Fibroblast of skin of right quadriceps (primary cell): ENCODE measurements around the gene TACC3.
"Not testable (repeated sequence)": the region's sequence is repeated elsewhere in the genome, so short reads cannot be mapped to it uniquely, and the experiment has no call there.

Experiments used
- DNase-seq: peaks from one replicate; pipeline ENCODE4 v3.0.0-alpha.2; 2013

TACC3 gene

DNA sequence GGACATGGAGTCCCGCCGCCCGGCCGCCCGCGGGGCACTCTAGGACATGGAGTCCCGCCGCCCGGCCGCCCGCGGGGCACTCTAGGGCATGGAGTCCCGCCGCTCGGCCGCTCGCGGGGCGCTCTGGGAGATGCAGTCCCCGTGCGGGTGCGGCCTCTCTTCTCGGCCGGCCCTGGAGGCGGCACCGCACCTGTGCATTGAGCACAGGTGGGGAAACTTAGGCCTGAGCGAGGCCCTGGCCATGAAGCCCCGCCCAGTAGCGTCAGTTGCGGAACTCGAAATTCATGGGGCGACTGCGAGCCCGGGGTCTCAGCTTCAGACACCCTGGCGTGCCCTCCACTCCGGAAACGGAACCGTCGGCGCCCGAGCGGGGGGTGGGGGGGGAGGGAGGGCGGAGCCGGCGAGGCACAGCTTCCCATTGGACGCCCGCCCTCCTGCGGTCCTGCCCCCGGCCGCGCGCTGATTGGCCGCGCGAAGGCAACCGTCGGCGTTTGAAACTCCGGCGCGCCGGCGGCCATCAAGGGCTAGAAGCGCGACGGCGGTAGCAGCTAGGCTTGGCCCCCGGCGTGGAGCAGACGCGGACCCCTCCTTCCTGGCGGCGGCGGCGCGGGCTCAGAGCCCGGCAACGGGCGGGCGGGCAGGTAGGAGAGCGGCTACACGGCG, at the start of gene TACC3, which contains the start of gene TMEM129:
TACC3 (plus strand) TSS at position 519 of the 663 bp plus-strand sequence. CDS start 1,901 bp downstream, outside the sequence.
TMEM129 (minus strand) TSS at position 321 of the 663 bp plus-strand sequence. CDS start 486 bp downstream, outside the sequence.
- peak; percentile 91 for DNase-seq

GRCh38 chr4:1673671-1674070, 47.6 kb upstream of the TACC3 start:
- no peak for DNase-seq

- DNase-seq = no peak
Measured at GRCh38 chr4:1674682-1675081, 46.6 kb upstream of the TACC3 start.

GRCh38 chr4:1675136-1675801, 46.1 kb upstream of the TACC3 start:
- DNase-seq = no peak

DNA sequence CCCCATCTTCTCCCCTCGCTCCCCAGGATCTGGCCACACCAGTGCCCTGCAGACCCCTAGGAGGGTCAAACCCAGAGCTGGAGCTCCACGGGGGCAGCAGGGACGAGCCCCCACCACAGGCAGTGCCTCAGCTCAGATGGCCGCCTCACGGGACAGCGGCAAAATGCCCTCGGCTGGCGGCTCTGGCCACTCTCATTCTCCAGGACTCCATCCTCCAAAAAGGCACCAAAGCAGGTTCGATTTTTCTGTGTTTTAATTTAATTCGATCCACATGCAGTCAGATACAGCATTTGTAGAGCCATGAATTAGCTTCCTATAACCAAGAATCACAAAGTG, 45.6 kb upstream of the TACC3 start:
- no peak for DNase-seq

DNA sequence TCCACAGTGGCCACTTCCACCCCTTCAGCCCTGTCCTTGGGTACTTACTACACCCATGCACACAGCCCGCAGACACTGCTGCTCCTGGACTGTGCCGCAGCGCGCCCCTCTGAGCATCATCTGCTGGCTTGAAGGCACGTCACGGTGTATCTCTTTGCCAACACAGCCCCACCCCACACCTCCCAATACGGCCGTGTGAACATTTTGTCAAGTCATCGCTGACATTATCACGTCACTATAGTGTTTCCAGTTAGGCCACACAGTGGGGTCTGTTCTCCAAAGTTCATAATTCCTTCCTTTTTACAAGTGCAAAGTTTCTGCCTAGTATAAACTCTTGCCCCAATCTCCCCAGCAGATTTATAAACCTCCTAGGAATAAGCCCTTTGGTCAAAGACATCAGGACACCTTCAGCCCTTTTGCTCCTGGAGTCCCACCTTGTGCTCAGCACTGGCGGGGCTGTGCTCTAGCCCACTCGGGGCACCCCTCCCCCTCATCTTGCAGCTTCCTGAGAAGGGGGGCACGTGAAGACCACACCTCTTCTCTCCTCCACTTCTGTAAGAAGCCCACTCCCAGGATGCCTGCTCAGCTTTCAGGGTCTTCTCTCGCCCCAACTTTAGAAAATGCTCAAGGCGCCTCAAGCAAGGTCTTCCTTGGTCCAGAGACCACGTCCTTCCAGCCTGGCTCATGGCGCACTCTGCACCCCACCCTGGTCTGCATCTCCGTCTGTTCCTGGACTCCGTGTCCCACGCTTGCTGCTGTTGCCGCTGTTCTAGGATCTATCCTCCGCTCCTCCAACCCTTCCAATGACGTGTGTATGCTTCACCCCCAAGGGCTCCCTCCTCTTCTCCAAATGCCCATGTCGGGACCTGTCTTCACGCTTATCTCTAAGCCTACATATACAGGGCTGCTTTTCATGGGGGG, 44.5 kb upstream of the TACC3 start:
- no peak for DNase-seq

GRCh38 chr4:1678244-1678643, 43.1 kb upstream of the TACC3 start:
- no peak for DNase-seq

DNA sequence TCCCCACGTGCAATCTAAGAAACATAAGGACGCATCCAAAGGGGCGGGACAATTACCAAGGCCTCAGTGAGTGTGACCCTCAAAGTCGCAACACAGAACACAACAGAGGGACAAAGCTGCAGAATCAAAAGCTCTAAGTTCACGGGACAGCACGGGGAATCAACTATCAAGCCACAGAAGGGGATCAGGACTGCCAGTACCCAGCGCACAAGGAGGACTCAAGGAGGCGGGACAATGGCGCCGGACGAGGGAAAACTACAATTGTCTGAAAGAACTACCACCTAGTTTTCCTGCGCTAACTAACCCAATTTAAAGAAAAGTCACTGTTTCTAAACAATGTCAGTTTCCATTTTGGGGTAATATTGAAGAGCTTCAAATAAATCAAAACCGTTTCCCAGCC, 38.5 kb upstream of the TACC3 start:
- DNase-seq = no peak

GRCh38 chr4:1683261-1683735, 38.0 kb upstream of the TACC3 start:
- peak; percentile 85 for DNase-seq

DNA sequence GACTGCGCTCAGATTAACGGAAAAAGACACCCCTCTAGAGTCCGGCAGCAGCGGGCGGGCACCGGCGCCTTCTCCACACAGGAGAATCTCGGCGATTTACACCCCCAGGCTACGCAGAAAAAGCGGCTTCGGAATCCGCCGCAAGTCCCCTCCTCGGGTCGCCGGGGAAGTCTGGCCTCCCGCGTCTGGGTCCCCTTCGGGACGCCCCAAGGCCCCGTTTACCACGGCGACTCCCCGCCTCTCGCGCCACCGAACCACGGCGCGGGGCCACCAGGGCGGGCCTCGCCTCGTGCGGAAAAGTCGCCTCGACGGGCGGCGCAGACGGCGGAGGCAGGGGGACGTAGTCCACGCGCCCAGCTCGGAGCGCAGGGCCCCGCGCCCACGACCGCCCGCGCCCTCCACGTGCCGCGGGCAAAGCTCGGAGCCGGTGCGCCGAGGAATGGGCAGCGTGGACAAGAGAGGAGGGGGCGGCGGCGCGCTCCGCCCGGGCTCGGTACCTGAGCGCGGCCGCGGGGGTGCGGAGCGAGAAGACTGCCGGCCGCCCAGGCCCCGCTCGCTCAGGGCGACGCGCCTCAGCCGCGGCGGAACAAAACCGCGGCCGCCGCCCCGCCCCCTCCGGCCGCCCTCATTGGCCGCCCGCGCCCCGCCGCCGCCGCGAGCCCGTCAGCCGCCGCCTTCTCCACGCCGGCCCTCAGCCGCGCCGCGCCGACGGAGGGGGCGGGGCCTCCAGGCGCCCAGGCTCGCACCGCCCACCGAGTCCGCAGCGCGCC, 37.4 kb upstream of the TACC3 start, which contains the start of gene FAM53A:
FAM53A (minus strand) TSS at position 578 of the 770 bp plus-strand sequence. CDS start 15,572 bp downstream, outside the sequence.
- peak; percentile 87 for DNase-seq

GRCh38 chr4:1684506-1685234, 36.7 kb upstream of the TACC3 start:
- DNase-seq = no peak

DNA sequence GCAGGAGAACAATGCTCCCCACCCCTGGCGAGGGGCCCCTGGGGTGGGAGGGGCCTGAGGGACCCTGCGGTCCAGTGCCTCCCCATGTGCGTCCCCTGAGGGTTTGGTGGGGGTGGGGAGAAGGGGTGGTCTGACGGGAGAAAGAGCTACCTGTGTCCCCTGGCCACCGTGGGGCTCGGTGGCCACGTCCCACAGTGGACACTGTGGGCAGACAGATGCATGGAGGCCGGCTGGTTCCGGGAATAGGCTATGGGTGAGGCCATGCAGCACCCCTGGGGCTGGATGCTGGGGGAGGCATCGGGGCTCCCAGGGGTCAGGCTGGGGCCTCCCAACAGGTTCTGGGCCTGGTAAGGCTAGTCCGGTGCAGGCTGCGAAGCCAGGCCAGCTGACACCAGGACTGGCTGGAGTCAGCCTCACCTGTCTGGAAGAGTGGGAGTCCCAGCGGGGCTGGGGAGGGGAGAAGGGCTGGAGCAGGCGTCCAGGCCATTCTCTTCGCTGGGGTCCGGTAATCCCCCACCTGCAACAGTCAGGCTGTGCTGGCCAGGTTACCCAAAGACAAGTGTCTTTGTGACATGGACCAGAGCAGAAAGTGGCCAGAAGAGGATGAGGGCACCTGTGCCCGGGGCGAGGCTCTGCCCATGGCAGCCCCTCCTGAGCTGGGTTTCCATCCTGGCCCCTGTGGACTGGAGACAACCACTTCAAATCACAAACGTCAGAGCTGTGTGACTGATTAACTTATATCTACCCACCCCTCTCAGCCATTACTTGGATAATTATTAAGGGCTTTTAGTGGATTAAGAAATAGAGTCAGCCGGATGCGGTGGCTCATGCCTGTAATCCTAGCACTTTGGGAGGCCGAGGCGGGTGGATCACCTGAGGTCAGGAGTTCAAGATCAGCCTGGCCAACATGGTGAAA, 35.8 kb upstream of the TACC3 start:
- DNase-seq = no peak

DNA sequence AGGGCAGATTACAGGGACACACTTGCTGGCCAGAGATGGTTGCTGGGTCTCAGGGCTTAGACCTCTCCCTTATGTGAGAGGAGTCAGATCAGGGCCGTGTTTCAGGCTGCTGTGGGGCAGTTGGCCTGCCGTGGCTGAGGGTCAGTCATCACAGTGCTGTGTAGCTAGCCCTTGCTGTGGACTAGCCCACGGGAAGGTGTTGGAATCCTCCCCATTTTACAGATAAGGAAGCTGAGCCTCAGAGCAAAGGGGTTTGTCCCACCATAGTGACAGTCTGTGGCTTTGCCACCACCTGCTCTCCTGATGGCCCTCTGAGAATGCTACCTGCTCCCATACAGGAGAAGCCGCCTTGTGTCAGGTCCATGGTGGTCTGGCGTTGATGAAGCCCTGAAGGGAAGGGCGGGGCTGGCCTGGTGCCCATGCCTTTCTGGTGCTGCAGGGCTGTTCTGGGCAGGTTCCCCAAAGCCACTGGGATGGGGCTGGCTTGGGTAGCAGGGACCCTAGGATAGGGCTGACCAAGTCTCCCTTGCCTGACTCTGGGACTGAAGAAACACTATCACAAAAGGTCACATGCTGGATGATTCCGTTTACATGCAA, 34.8 kb upstream of the TACC3 start:
- no peak for DNase-seq

GRCh38 chr4:1690698-1691097, 30.6 kb upstream of the TACC3 start:
- no peak for DNase-seq

DNA sequence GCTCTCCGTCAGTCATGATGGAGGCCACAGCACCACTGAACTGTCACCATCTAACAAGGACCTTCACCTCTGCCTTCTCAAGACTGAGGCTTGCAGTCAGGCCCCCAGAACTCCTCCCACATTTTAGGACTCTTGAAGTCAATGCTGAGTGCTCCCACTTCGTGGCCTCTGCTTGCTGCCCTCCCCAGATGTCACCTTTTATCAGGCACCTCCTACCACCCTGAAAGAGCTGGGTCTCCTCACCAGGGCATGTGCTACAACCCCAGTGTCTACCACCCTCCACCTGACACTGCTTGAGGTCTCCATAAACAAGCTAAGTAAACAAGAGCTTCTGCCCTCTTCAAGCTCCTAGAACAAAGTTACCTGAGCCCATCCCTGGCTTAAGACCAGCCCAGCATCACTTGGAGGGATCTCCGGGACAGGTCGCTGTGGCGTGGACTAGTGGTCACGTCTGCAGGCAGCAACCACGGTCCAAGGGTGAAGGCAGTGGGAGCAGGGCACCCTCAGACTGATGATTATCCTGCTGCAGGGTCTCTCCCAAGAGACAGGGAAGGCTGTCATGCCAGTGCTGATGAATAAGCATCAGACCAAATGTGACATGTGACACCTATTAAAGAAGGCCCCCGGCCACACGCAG, 29.5 kb upstream of the TACC3 start:
- no peak for DNase-seq

DNA sequence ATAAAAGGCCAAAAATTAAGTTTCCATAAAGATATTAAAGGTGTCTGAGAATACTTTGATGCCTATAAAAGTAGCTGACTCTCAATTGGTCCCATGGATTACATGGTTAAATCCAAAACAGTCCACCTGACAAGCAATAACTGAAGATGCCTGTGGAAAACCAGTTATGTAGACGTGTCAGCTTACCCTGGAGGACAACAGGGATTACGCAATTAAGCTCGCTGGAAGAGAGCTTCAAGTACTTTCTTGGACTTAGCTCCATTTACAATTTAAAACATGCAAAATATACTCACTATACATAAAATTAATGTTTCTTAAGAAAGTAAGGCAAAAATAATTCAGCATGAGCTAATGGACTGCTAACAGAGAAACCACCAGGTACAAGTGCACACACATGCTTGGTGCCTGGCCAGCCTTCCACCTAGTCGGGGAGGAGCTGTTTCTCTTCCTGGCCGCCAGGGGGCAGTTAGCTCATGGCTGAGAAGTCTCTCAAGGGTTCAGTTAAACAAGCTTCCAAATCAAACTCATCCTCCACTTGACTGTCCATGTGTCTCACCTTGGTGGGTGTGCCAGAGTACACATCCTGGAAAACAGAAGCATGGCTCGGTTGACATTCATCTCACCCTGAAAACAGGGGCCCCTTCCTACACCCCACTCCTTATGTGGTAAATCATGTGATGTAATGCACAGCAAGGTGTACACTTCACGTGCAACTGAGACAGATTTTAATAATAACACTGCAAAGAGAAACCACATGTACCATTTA, 28.0 kb upstream of the TACC3 start:
- peak; percentile 64 for DNase-seq

- no peak for DNase-seq
Measured at GRCh38 chr4:1695913-1696312, 25.4 kb upstream of the TACC3 start.

DNA sequence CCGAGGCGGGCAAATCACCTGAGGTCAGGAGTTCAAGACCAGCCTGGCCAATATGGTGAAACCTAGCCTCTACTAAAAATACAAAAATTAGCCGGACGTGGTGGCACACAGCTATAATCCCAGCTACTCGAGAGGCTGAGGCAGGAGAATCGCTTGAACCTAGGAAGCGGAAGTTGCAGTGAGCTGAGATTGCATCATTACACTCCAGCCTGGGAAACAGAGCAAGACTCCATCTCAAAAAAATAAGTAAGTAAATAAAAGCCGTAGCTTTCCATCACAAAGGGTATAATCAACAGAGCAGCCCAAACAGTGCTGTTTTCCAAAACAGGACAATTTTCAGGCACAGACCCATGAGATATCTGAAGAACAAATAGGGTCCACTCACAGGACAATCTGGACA, 19.6 kb upstream of the TACC3 start:
- not testable (repeated sequence) for DNase-seq

DNA sequence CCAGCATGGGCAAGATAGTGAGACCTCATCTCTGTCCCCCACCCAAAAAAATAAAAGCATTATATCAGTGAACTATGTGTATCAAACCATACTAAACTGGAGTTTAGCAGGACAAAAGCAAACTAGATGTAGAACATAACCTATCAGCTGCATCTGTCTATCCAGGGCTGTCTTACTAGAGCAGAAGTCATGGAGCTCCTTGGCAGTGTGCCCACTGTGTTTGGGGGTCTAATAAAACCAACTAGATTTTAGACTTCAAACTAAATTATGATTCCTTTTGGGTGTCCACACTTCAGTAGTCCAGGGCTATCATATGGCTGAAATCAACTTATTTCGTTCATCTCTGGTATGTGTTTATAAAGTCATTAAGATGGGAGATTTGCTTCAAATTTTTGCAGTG, 17.5 kb upstream of the TACC3 start:
- DNase-seq = no peak
